Endodermal cell (in vitro differentiated cells): Measurements from ENCODE around the gene ZMAT5. TPM values are rescaled to one million over a fixed set of nuclear protein-coding genes. Genes with fewer than 3 reads are reported as not detected.

ENCODE experiments used
- DNase-seq: peaks from one replicate; pipeline ENCODE4 v3.0.0-alpha.2; 2017
- H3K27ac ChIP-seq: 2 replicates; pipeline ENCODE4 v1.5.1; 2013; ENCODE audit warnings: mild to moderate bottlenecking, low read depth, low read length, moderate library complexity
- H3K27me3 ChIP-seq: 2 replicates; pipeline ENCODE4 v1.6.1; 2013; ENCODE audit warnings: mild to moderate bottlenecking, low read length, moderate library complexity; ENCODE audit not compliant: insufficient read depth, control insufficient read depth, poor library complexity, severe bottlenecking
- H3K36me3 ChIP-seq: 2 replicates; pipeline ENCODE4 v1.7.0; 2013; ENCODE audit warnings: mild to moderate bottlenecking, low read length, moderate library complexity; ENCODE audit not compliant: control insufficient read depth, insufficient read depth
- H3K4me1 ChIP-seq: one replicate; pipeline ENCODE4 v1.7.0; 2013; ENCODE audit warnings: low read length; ENCODE audit not compliant: control insufficient read depth, insufficient read depth
- H3K4me3 ChIP-seq: 2 replicates; pipeline ENCODE4 v1.5.1; 2013; ENCODE audit warnings: mild to moderate bottlenecking, low read length, moderate library complexity
- H3K9ac ChIP-seq: 2 replicates; pipeline ENCODE4 v1.6.1; 2013; ENCODE audit warnings: mild to moderate bottlenecking, low read length, moderate library complexity; ENCODE audit not compliant: poor library complexity, severe bottlenecking; ENCODE audit errors: extremely low read depth
- H3K9me3 ChIP-seq: 2 replicates; pipeline ENCODE4 v1.6.1; 2013; ENCODE audit warnings: mild to moderate bottlenecking, low read length, moderate library complexity; ENCODE audit not compliant: control insufficient read depth
- H3K27ac Mint-ChIP-seq: 2 replicates; pipeline ENCODE4 v1.8.0; 2020; ENCODE audit warnings: mixed read lengths
- H3K27me3 Mint-ChIP-seq: 2 replicates; pipeline ENCODE4 v1.8.0; 2021; ENCODE audit warnings: mild to moderate bottlenecking, mixed read lengths; ENCODE audit not compliant: insufficient read depth
- H3K36me3 Mint-ChIP-seq: 2 replicates; pipeline ENCODE4 v1.8.0; 2020; ENCODE audit warnings: low read depth, mixed read lengths
- H3K4me1 Mint-ChIP-seq: 2 replicates; pipeline ENCODE4 v1.8.0; 2020; ENCODE audit warnings: mixed read lengths
- H3K4me3 Mint-ChIP-seq: 2 replicates; pipeline ENCODE4 v1.8.0; 2020; ENCODE audit warnings: mild to moderate bottlenecking, moderate library complexity, mixed read lengths
- H3K9me3 Mint-ChIP-seq: 2 replicates; pipeline ENCODE4 v1.8.0; 2020; ENCODE audit warnings: mild to moderate bottlenecking, mixed read lengths
- WGBS, 2 experiments: methylation state at CpG; one replicate each; pipeline versions ENCODE4 v1.1.5 to v1.1.7; 2013; ENCODE audit warnings: missing lambda C conversion rate in 2 of 2, mixed read lengths in 1 of 2; ENCODE audit not compliant: insufficient coverage in 1 of 2, insufficient read length in 1 of 2; 5-methylcytosine and 5-hydroxymethylcytosine counted together
- total RNA-seq, 2 donors: library from RNA; stranded (reverse); fragmentation: NEBNext Ultra II Directional in 1 of 2; extraction: Animal tissue kit (Norgen Biotek cat#: 25700) in 1 of 2; gene quantifications; 2 replicates in 1 of 2; 3 replicates in 1 of 2; pipeline ENCODE4 v1.2.1, GENCODE V29; 2021
- TF ChIP-seq, protein P1 (sequence below): fragments of 200-600 bp; sonication (generic); conservative IDR thresholded peaks from 2 replicates; pipeline ENCODE4 v1.5.0; 2021; ENCODE audit warnings: antibody characterized with exemption, mild to moderate bottlenecking

ZMAT5 gene
- total RNA-seq, 2 donors from 2014 or later: 15.5 to 22.5 TPM

DNA sequence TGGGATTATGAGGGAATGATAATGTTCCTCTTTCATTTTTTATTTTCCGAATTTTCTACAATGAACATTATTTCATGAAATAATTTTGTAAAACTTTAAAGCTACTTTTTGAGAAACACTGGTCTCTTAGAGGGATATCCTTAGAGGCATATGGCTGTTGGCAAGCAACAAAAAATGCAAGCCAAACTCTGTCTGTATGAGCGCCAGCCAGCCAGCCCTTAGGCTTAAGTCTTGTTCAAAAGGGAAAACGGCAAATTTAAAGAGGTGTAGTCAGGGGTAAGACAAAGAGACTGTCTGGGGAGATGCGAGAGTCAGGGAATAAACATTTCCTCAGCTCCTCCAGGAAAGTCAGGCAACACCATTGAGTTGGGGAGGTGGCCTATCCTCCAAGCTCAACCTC is 48.8 kb upstream of the ZMAT5 start:
- DNase-seq: no peak
- H3K36me3 Mint-ChIP-seq: peaks cover 56% of the 10 kb centered on the region
- Histone ChIP-seq H3K27me3 (no peaks in the 10 kb centered on the region), H3K9ac (no peak overlapping the region), H3K4me1 (no peaks in the 10 kb centered on the region), H3K36me3 (peaks cover 72% of the 10 kb centered on the region), H3K27ac (no peak overlapping the region), H3K9me3 (no peaks in the 10 kb centered on the region), H3K4me3 (no peak overlapping the region)
- TF ChIP-seq, protein P1, sequence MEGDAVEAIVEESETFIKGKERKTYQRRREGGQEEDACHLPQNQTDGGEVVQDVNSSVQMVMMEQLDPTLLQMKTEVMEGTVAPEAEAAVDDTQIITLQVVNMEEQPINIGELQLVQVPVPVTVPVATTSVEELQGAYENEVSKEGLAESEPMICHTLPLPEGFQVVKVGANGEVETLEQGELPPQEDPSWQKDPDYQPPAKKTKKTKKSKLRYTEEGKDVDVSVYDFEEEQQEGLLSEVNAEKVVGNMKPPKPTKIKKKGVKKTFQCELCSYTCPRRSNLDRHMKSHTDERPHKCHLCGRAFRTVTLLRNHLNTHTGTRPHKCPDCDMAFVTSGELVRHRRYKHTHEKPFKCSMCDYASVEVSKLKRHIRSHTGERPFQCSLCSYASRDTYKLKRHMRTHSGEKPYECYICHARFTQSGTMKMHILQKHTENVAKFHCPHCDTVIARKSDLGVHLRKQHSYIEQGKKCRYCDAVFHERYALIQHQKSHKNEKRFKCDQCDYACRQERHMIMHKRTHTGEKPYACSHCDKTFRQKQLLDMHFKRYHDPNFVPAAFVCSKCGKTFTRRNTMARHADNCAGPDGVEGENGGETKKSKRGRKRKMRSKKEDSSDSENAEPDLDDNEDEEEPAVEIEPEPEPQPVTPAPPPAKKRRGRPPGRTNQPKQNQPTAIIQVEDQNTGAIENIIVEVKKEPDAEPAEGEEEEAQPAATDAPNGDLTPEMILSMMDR: no peak
- H3K4me3 Mint-ChIP-seq: no peak overlapping the region
- no peaks in the 10 kb centered on the region for H3K4me1 Mint-ChIP-seq
- H3K9me3 Mint-ChIP-seq: no peaks in the 10 kb centered on the region
- H3K27ac Mint-ChIP-seq: no peak overlapping the region
- WGBS, 2 experiments: 94 to 95% methylated on average over 3 of the region's 4 CpGs
- H3K27me3 Mint-ChIP-seq: no peaks in the 10 kb centered on the region

DNA sequence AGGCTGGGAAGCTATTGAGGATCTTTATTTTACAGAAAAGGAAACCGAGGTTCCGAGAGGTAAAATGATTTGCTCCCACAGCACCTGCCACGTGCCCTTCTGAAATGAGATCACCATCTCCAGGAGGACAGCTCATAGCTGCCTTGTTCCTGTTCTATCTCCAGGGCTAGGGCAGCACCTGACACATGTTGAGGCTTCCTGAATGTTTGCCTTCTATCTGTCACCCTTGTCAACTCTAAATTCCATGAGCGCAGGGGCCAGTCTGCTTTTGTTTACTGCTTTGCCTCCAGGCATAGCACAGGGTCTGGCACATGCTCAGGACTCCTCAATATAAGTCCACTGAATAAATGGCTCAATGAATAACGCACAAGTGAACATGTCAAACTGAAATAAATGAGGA is 47.2 kb upstream of the ZMAT5 start:
- no peaks in the 10 kb centered on the region for H3K9me3 ChIP-seq
- H3K27me3 ChIP-seq: no peaks in the 10 kb centered on the region
- Mint-ChIP-seq H3K27ac (no peak overlapping the region), H3K9me3 (no peaks in the 10 kb centered on the region), H3K27me3 (no peaks in the 10 kb centered on the region), H3K36me3 (peaks cover 57% of the 10 kb centered on the region), H3K4me3 (no peak overlapping the region), H3K4me1 (no peaks in the 10 kb centered on the region)
- no peak overlapping the region for H3K4me3 ChIP-seq
- TF ChIP-seq, protein P1: no peak
- peaks cover 74% of the 10 kb centered on the region for H3K36me3 ChIP-seq
- no peaks in the 10 kb centered on the region for H3K4me1 ChIP-seq
- no peak overlapping the region for H3K9ac ChIP-seq
- WGBS, 2 experiments: 92 to 100% methylated on average over 5 of the region's 5 CpGs
- no peak for DNase-seq
- H3K27ac ChIP-seq: no peak overlapping the region

DNA sequence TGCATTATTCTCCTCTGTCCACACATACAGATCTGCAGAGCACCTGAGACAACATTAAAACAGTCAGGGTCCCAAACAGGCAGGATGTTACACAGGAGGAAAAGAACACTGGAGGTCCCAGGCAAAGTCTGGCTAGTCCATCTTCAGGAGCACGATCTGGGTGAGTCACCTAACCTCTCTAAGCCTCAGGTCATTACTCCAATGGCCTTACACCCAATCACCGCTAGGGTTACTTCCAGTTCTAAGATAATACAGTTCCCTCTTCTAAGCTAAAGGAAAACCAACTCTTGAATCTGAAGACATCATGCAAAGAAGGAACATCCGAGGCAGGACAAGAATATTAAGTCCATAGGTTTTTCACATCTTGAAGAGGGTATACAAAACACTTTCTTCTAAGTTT is 46.8 kb upstream of the ZMAT5 start:
- DNase-seq: peak; percentile 56
- no peaks in the 10 kb centered on the region for H3K9me3 ChIP-seq
- H3K27me3 ChIP-seq: no peaks in the 10 kb centered on the region
- H3K4me1 Mint-ChIP-seq: no peaks in the 10 kb centered on the region
- H3K36me3 ChIP-seq: peaks cover 72% of the 10 kb centered on the region
- no peaks in the 10 kb centered on the region for H3K27me3 Mint-ChIP-seq
- H3K27ac ChIP-seq: no peak overlapping the region
- H3K9ac ChIP-seq: no peak overlapping the region
- no peaks in the 10 kb centered on the region for H3K9me3 Mint-ChIP-seq
- no peaks in the 10 kb centered on the region for H3K4me1 ChIP-seq
- H3K4me3 Mint-ChIP-seq: no peak overlapping the region
- H3K27ac Mint-ChIP-seq: peak overlapping the region; percentile 21
- H3K4me3 ChIP-seq: no peak overlapping the region
- peaks cover 53% of the 10 kb centered on the region for H3K36me3 Mint-ChIP-seq
- TF ChIP-seq, protein P1: peak; percentile 61
- 79 to 83% methylated on average over 3 of the region's 3 CpGs for WGBS, 2 experiments
